ENCODE results near the gene GLMP. TPM values are rescaled to one million over a fixed set of nuclear protein-coding genes. Genes with fewer than 3 reads are reported as not detected.
A peak's percentile ranks its signal among the peaks of the same experiment; 100 is the strongest.

GLMP gene
- total and polyA plus RNA-seq, 2 of the 13 experiments (the other 11 are each of a cell fraction or from before 2014, with no cell fraction given): 44.6 to 75.8 TPM

GRCh38 chr1:156295391-156295947 is at the start of gene GLMP (continued):
- no peak for TF ChIP-seq ZHX2 (IDR thresholded peaks at IDR 0.05; ENCODE audit: low read depth)
- no peak for TF ChIP-seq ZHX2 (CRISPR knock-in tag; IDR thresholded peaks at IDR 0.05; ENCODE audit: borderline replicate concordance)
- 0 out of 2 replicates have a peak, but pooled peaks have one; percentile 41 for TF ChIP-seq ZNF878 (CRISPR knock-in tag; IDR thresholded peaks at IDR 0.05)
- no peak for TF ChIP-seq POLR2AphosphoS2 (IDR thresholded peaks at IDR 0.05; ENCODE audit: low read depth, low read length)
- peak; percentile 25; the same call in 1 of the 2 replicates for TF ChIP-seq PHF21A (CRISPR knock-in tag; IDR thresholded peaks at IDR 0.05)
- no peak for TF ChIP-seq HNF1A (IDR thresholded peaks at IDR 0.05; ENCODE audit: low read depth)
- no peak for TF ChIP-seq HNF1A (CRISPR knock-in tag; IDR thresholded peaks at IDR 0.05; ENCODE audit: borderline replicate concordance)
- no peak for TF ChIP-seq ATAD3A (CRISPR knock-in tag; IDR thresholded peaks at IDR 0.05)
- no peak for TF ChIP-seq ZNF772 (CRISPR knock-in tag; IDR thresholded peaks at IDR 0.05)
- no peak for TF ChIP-seq TCF7L2 (IDR thresholded peaks at IDR 0.05; ENCODE audit: low read depth, low read length)
- TF ChIP-seq SAFB2 (CRISPR knock-in tag; IDR thresholded peaks at IDR 0.05; ENCODE audit: borderline replicate concordance, low read depth): no peak
- TF ChIP-seq ZBTB14 (CRISPR knock-in tag; IDR thresholded peaks at IDR 0.05): no peak
- TF ChIP-seq SAP130 (CRISPR knock-in tag; IDR thresholded peaks at IDR 0.05; ENCODE audit: low read depth): peak; percentile 96
- TF ChIP-seq BCLAF1 (IDR thresholded peaks at IDR 0.05): no peak
- no peak for TF ChIP-seq SOX13 (IDR thresholded peaks at IDR 0.05)
- TF ChIP-seq SOX13 (CRISPR knock-in tag; conservative IDR thresholded peaks at IDR 0.05 in 1 of 2, IDR thresholded peaks at IDR 0.05 in 1 of 2): no peak
